Heart left ventricle (tissue), 16 donors: ENCODE data around the gene ALMS1. TPM values are rescaled to one million over a fixed set of nuclear protein-coding genes. Genes with fewer than 3 reads are reported as not detected.
A peak's percentile ranks its signal among the peaks of the same experiment; 100 is the strongest.
"Not testable (repeated sequence)": the region's sequence is repeated elsewhere in the genome, so short reads cannot be mapped to it uniquely, and the experiment has no call there.

Experiments
- ATAC-seq, 4 donors: fragments of 200-7000 bp; cut with Tn5 transposase; one replicate each; pipeline ENCODE4 v1.9.1; 2020 to 2022; ENCODE audit warnings: moderate library complexity in 4 of 4, mild to moderate bottlenecking in 3 of 4, moderate number of reproducible peaks in 1 of 4
- DNase-seq, 5 donors: peaks; one replicate each; pipeline ENCODE4 v3.0.0-alpha.2; 2020
- H3K27ac ChIP-seq, 12 donors: fragments of 200-600 bp; sonication (generic) in 4 of 12; one replicate each; pipeline versions ENCODE4 v1.5.0 to v1.8.0; 2016 to 2022; ENCODE audit warnings: mild to moderate bottlenecking in 2 of 12
- H3K27me3 ChIP-seq, 9 donors: fragments of 200-600 bp; sonication (generic) in 2 of 9; one replicate each; pipeline versions ENCODE4 v1.5.1 to v1.8.0; 2016 to 2022; ENCODE audit warnings: mild to moderate bottlenecking in 3 of 9
- H3K36me3 ChIP-seq, 9 donors: fragments of 200-600 bp; sonication (generic) in 2 of 9; one replicate each; pipeline versions ENCODE4 v1.5.0 to v1.8.0; 2018 to 2022; ENCODE audit warnings: mild to moderate bottlenecking in 2 of 9
- H3K4me1 ChIP-seq, 12 donors: fragments of 200-600 bp; sonication (generic) in 4 of 12; one replicate each; pipeline versions ENCODE4 v1.5.0 to v1.8.0; 2016 to 2022; ENCODE audit warnings: mild to moderate bottlenecking in 3 of 12
- H3K4me3 ChIP-seq, 12 donors: fragments of 200-600 bp; sonication (generic) in 4 of 12; one replicate each; pipeline versions ENCODE4 v1.5.0 to v1.8.0; 2017 to 2022; ENCODE audit warnings: mild to moderate bottlenecking in 9 of 12, moderate library complexity in 4 of 12
- H3K9me3 ChIP-seq, 12 donors: fragments of 200-600 bp; sonication (generic) in 4 of 12; one replicate each; pipeline versions ENCODE4 v1.5.0 to v1.8.0; 2016 to 2022; ENCODE audit warnings: mild to moderate bottlenecking in 1 of 12
- POLR2A ChIP-seq, 2 donors: fragments of 450-650 bp; IDR thresholded peaks; one replicate each; pipeline ENCODE4 v1.6.1; 2017; ENCODE audit warnings: antibody characterized with exemption in 2 of 2, mild to moderate bottlenecking in 2 of 2, moderate library complexity in 2 of 2
- WGBS, 4 donors: extraction: QIAGEN DNeasy Blood & Tissue Kit in 2 of 4; methylation state at CpG; one replicate each; pipeline versions ENCODE4 v1.1.5 to v1.1.7; 2013 to 2018; 5-methylcytosine and 5-hydroxymethylcytosine counted together
- intact Hi-C, 10 donors: fragments of 100-400 bp; cut with DNase I; formaldehyde crosslinking; loops; one replicate each; pipeline versions ENCODE4 v1.11.1 to v1.14.2; 2022
- polyA plus RNA-seq, 2 donors: library from polyadenylated mRNA; stranded (reverse); fragments of 200-250 nt; gene quantifications; one replicate each; pipeline ENCODE4 v1.2.3, GENCODE V29; 2013
- total RNA-seq, 9 donors: library from RNA; depleted of rRNA in 2 of 9; stranded (reverse); fragments of >200 nt in 2 of 9; fragmentation: NEBNext Ultra II Directional in 3 of 9; extraction: Animal tissue kit (Norgen Biotek cat#: 25700) in 3 of 9; gene quantifications; one replicate each; pipeline versions ENCODE4 v1.1.0 to v1.2.4, GENCODE V29; 2016 to 2023
- TF ChIP-seq, protein P1 (sequence below), 12 donors: fragments of 200-600 bp; sonication (generic) in 4 of 12; IDR thresholded peaks; one replicate each; pipeline versions ENCODE4 v1.5.0 to v1.8.0; 2018 to 2022; ENCODE audit warnings: antibody characterized with exemption in 12 of 12, mild to moderate bottlenecking in 5 of 12
- donor health status: ischemic (EF 13 %, LVEDD 7.1; RV severe dilation, severe dysfunction).
- donor health status: healthy with polysubstance abuse.
- donor health status: DM: no; HTN: yes; CAD: no.
- donor health status: DM: no; HTN: no; CAD: no.
- donor health status: ischemic (EF 25% LVEDD 6.9; RV normal size, moderate dysfunction).
- donor health status: ischemic (EF 25% LVEDD 5.7; RV mildly dilated, moderate dysfunction).
- donor health status: healthy.
- donor health status: DM: yes; HTN: yes; CAD: no.
- donor health status: ischemic (EF 35%, LVEDD 5.7; RV mildly dilated, moderate dysfunction).
- donor health status: nonischemic (EF 11% LVEDD 7.7; RV severe dilation, severe dysfunction).
- donor health status: DM: yes; HTN: yes; CAD: no.
- donor health status: PGD.
- donor health status: ischemic (EF 29% LVEDD 5.4; RV normal size, mild dysfunction).
- donor health status: nonischemic (EF 23%, LVEDD 6.1; RV moderate dilation, normal function).

Gene ALMS1
- total and polyA plus RNA-seq, 11 donors, result 2.5 to 21.4 (median 9.4) TPM

DNA sequence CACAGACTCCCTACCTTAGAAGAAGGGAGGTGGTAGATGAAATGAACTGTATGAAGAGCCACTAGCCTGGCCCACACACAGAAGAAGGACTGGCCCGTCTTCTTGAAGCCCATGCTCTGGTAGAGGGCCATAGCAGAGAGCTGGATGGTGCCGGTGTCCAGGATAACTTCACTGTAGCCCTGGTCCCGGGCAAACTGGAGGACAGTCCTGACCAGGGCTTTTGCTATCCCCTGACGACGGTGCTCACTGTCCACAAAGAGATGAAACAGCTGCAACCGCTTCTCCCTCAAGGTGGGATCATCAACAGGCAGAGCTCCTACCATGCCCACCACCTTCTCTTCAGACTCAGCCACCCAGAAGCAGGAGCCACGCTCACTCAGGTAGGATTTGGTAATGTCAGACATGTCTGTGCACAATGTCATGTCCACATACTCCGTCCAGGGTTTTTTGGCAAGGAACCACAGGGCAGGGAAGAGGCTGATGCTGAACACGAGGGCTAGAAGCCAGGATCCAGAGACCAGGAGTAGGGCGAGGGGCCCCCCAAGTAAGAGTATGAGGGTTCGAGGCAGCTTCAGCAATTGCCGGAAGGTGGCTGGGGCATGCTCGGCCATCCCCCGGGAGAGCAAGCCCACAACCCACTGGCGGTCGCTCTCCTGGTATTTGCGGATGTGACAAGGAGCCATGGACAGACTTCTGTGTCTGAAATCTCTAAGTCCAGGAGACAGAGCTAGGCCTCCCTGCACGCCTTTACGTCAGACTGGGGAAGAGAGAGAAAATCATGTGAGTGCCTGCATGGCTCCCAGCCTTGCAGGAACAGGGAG, 255.5 kb downstream of the ALMS1 start:
- Histone ChIP-seq H3K9me3 (no peaks in the 10 kb centered on the region), H3K27me3 (no peaks in the 10 kb centered on the region), H3K36me3 (no peaks in the 10 kb centered on the region), H3K27ac (no peak overlapping the region), H3K4me3 (no peak overlapping the region), H3K4me1 (no peaks in the 10 kb centered on the region)
- ATAC-seq, result peak in 1 of 4 donors; percentile 22
- intact Hi-C loops, result no loop called here
- TF ChIP-seq, protein P1, sequence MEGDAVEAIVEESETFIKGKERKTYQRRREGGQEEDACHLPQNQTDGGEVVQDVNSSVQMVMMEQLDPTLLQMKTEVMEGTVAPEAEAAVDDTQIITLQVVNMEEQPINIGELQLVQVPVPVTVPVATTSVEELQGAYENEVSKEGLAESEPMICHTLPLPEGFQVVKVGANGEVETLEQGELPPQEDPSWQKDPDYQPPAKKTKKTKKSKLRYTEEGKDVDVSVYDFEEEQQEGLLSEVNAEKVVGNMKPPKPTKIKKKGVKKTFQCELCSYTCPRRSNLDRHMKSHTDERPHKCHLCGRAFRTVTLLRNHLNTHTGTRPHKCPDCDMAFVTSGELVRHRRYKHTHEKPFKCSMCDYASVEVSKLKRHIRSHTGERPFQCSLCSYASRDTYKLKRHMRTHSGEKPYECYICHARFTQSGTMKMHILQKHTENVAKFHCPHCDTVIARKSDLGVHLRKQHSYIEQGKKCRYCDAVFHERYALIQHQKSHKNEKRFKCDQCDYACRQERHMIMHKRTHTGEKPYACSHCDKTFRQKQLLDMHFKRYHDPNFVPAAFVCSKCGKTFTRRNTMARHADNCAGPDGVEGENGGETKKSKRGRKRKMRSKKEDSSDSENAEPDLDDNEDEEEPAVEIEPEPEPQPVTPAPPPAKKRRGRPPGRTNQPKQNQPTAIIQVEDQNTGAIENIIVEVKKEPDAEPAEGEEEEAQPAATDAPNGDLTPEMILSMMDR (IDR thresholded peaks at IDR 0.05), result no peak
- TF ChIP-seq POLR2A (IDR thresholded peaks at IDR 0.05), result no peak
- no peak for DNase-seq
- WGBS, 4 donors, result 81 to 91% (median 90%) methylated on average over 6 to 19 of the region's 19 CpGs

DNA sequence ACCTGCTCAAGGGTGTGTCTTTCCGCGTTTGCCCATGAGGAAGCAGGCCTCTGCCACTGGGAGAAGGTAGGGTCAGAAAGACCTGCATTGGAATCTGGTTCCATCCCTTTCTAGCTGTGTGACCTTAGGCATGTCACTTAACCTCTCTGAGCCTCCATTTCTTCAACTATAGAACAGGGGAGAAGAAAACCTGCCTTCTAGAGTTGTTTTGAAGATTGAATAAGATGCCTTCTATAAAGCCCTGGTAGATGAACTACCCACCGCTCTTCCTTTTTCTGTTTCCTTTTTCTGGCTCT, 256.1 kb downstream of the ALMS1 start:
- DNase-seq, result no peak
- Histone ChIP-seq H3K4me3 (no peak overlapping the region), H3K36me3 (no peaks in the 10 kb centered on the region), H3K27ac (no peak overlapping the region), H3K4me1 (no peaks in the 10 kb centered on the region), H3K27me3 (no peaks in the 10 kb centered on the region), H3K9me3 (no peaks in the 10 kb centered on the region)
- ATAC-seq, result no peak
- intact Hi-C loops, result no loop called here
- 80 to 89% (median 86%) methylated on average over 3 of the region's 3 CpGs for WGBS, 4 donors
- no peak for TF ChIP-seq POLR2A (IDR thresholded peaks at IDR 0.05)
- TF ChIP-seq, protein P1 (IDR thresholded peaks at IDR 0.05), result no peak

DNA sequence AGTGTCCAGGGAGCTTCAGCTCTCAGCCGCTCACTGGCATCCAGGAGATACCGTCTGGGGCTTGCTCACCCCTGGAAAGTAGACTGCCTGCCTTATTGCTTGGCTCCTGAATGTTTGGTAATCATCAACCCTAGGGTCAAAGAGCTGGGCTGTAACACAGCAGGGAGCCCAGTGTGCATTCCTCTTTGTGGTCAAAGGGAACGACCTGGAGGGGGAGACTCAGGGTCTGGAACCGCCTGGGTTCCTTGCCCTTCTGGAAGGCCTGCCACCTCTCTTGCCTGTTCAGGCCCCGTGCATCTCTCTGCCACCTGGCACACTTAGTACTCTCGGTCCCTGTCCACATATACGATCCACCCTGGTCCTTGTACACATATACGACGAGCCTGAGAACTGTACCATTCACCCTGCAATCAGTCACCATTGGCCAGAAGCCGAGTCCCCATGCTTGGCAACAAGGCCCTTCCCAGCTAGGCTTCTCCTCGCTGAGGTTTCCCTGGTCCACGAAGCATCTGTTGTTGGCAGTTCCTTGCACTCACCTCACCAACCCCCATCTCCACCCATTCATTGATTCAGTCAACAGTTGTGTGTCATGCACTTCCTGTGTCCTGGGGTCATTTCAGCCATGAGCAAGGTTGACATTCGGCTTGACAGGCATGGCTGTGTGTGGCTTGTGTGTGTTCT, 256.8 kb downstream of the ALMS1 start, which contains the start of gene NAT8:
TSS of gene NAT8 (minus strand) at position 85 of the 681 bp plus-strand sequence. CDS start 794 bp downstream, outside the sequence.
- Histone ChIP-seq H3K36me3 (no peaks in the 10 kb centered on the region), H3K27me3 (no peaks in the 10 kb centered on the region), H3K4me1 (no peaks in the 10 kb centered on the region), H3K27ac (no peak within 1 kb of the TSS), H3K9me3 (no peaks in the 10 kb centered on the region), H3K4me3 (no peak within 1 kb of the TSS)
- no peak for ATAC-seq
- intact Hi-C loops, result no loop called here
- DNase-seq, result no peak
- TF ChIP-seq, protein P1 (IDR thresholded peaks at IDR 0.05), result no peak
- no peak for TF ChIP-seq POLR2A (IDR thresholded peaks at IDR 0.05)
- 64 to 81% (median 75%) methylated on average over 11 to 13 of the region's 13 CpGs for WGBS, 4 donors

DNA sequence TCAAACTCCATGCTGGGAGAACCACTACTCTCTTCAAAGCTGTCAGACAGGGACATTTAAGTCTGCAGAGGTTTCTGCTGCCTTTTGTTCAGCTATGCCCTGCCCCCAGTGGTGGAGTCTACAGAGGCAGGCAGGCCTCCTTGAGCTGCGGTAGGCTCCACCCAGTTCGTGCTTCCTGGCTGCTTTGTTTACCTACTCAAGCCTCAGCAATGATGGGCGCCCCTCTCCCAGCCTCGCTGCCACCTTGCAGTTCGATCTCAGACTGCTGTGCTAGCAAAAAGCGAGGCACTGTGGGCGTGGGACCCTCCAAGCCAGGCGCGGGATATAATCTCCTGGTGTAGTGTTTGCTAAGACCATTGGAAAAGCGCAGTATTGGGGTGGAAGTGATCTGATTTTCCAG, 262.1 kb downstream of the ALMS1 start:
- WGBS, 4 donors, result 84 to 93% (median 91%) methylated on average over 10 of the region's 10 CpGs

More for the DNA sequence above, 262.1 kb downstream of the ALMS1 start:
- H3K9me3 ChIP-seq, intact Hi-C loops, ATAC-seq, H3K27me3 ChIP-seq, H3K4me1 ChIP-seq, H3K4me3 ChIP-seq, H3K36me3 ChIP-seq, DNase-seq, H3K27ac ChIP-seq: not testable (repeated sequence)
